Measurements from ENCODE around the gene HES6. TPM values are rescaled to one million over a fixed set of nuclear protein-coding genes. Genes with fewer than 3 reads are reported as not detected.

Gene HES6
- total and polyA plus RNA-seq, 10 of the 15 experiments (the other 5 are each of a cell fraction or from before 2014, with no cell fraction given): 0.11 to 1.7 (median 0.83) TPM

DNA sequence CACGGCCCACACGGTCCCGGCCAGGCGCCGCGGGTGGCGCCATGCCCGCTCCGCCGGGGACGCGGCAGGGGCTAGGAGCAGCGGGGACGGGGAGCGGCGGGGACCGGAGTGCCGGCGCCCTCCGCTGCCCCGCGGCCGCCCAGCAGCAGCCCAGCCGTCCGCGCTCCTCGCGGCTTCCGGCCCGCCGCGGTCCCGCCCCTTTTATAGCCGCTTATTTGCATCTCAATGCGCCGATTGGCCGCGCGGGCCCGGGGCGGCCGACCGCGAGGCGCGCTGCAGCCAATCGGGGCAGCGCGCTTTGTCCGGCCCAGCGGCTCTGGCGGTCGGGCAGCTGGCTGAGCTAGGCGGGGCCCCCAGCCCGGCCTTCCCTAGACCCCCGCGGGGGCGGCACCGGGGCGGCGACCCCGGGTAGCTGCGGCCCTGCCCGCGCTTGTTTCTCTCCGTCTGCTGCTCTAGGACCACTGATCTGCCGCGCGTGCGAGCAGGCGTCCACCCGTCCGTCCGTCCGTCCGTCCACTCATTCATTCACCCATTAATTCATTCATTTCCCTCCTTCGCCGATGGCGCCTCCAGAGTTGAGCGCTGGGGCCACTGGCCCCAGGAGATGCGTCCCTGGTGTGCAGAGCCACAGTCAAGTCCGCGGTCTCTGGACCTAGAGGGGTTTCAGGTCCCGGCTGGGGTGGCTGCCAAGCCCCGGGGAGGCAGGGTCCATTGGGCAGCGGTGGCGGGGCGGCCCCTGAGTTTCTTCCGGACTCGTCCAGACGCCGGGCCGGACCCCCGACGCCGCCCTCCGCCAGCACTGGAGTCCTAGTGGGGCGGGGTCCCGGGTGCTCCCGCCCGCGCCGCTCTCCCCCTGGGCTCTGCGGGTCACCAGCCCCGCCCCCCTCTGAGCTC lies at the start of gene HES6 (continued):
- TF ChIP-seq GATAD2B (conservative IDR thresholded peaks at IDR 0.05; ENCODE audit: low read depth): peak; percentile 80
- TF ChIP-seq EED (IDR thresholded peaks at IDR 0.05; ENCODE audit: low read depth): no peak
- TF ChIP-seq SREBF1 (IDR thresholded peaks at IDR 0.05; ENCODE audit: low read length): no peak
- no peak for TF ChIP-seq HDAC2 (IDR thresholded peaks at IDR 0.05)
- no peak for TF ChIP-seq ASH2L (IDR thresholded peaks at IDR 0.05; ENCODE audit: borderline replicate concordance, low read depth)
- no peak for TF ChIP-seq RBBP5 (conservative IDR thresholded peaks at IDR 0.05)
- peak; percentile 38; the same call in 1 of the 2 replicates for TF ChIP-seq NR2F1 (conservative IDR thresholded peaks at IDR 0.05)
- TF ChIP-seq, protein P1, sequence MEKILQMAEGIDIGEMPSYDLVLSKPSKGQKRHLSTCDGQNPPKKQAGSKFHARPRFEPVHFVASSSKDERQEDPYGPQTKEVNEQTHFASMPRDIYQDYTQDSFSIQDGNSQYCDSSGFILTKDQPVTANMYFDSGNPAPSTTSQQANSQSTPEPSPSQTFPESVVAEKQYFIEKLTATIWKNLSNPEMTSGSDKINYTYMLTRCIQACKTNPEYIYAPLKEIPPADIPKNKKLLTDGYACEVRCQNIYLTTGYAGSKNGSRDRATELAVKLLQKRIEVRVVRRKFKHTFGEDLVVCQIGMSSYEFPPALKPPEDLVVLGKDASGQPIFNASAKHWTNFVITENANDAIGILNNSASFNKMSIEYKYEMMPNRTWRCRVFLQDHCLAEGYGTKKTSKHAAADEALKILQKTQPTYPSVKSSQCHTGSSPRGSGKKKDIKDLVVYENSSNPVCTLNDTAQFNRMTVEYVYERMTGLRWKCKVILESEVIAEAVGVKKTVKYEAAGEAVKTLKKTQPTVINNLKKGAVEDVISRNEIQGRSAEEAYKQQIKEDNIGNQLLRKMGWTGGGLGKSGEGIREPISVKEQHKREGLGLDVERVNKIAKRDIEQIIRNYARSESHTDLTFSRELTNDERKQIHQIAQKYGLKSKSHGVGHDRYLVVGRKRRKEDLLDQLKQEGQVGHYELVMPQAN (conservative IDR thresholded peaks at IDR 0.05): peak; percentile 59
- TF ChIP-seq, protein P2, sequence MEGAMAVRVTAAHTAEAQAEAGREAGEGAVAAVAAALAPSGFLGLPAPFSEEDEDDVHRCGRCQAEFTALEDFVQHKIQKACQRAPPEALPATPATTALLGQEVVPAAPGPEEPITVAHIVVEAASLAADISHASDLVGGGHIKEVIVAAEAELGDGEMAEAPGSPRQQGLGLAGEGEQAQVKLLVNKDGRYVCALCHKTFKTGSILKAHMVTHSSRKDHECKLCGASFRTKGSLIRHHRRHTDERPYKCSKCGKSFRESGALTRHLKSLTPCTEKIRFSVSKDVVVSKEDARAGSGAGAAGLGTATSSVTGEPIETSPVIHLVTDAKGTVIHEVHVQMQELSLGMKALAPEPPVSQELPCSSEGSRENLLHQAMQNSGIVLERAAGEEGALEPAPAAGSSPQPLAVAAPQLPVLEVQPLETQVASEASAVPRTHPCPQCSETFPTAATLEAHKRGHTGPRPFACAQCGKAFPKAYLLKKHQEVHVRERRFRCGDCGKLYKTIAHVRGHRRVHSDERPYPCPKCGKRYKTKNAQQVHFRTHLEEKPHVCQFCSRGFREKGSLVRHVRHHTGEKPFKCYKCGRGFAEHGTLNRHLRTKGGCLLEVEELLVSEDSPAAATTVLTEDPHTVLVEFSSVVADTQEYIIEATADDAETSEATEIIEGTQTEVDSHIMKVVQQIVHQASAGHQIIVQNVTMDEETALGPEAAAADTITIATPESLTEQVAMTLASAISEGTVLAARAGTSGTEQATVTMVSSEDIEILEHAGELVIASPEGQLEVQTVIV (IDR thresholded peaks at IDR 0.05; ENCODE audit: borderline replicate concordance, partially characterized antibody): no peak
- TF ChIP-seq, protein P3, sequence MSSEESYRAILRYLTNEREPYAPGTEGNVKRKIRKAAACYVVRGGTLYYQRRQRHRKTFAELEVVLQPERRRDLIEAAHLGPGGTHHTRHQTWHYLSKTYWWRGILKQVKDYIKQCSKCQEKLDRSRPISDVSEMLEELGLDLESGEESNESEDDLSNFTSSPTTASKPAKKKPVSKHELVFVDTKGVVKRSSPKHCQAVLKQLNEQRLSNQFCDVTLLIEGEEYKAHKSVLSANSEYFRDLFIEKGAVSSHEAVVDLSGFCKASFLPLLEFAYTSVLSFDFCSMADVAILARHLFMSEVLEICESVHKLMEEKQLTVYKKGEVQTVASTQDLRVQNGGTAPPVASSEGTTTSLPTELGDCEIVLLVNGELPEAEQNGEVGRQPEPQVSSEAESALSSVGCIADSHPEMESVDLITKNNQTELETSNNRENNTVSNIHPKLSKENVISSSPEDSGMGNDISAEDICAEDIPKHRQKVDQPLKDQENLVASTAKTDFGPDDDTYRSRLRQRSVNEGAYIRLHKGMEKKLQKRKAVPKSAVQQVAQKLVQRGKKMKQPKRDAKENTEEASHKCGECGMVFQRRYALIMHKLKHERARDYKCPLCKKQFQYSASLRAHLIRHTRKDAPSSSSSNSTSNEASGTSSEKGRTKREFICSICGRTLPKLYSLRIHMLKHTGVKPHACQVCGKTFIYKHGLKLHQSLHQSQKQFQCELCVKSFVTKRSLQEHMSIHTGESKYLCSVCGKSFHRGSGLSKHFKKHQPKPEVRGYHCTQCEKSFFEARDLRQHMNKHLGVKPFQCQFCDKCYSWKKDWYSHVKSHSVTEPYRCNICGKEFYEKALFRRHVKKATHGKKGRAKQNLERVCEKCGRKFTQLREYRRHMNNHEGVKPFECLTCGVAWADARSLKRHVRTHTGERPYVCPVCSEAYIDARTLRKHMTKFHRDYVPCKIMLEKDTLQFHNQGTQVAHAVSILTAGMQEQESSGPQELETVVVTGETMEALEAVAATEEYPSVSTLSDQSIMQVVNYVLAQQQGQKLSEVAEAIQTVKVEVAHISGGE (CRISPR knock-in tag; IDR thresholded peaks at IDR 0.05): no peak
- TF ChIP-seq TCF7 (IDR thresholded peaks at IDR 0.05; ENCODE audit: borderline replicate concordance): no peak
- TF ChIP-seq, protein P4, sequence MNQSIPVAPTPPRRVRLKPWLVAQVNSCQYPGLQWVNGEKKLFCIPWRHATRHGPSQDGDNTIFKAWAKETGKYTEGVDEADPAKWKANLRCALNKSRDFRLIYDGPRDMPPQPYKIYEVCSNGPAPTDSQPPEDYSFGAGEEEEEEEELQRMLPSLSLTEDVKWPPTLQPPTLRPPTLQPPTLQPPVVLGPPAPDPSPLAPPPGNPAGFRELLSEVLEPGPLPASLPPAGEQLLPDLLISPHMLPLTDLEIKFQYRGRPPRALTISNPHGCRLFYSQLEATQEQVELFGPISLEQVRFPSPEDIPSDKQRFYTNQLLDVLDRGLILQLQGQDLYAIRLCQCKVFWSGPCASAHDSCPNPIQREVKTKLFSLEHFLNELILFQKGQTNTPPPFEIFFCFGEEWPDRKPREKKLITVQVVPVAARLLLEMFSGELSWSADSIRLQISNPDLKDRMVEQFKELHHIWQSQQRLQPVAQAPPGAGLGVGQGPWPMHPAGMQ (IDR thresholded peaks at IDR 0.05; ENCODE audit: borderline replicate concordance): no peak
- TF ChIP-seq BRCA1 (IDR thresholded peaks at IDR 0.05; ENCODE audit: low read depth, low read length): no peak
- peak in 1 of 2 experiments; percentile 41; a peak in 2 of 4 replicates for TF ChIP-seq BHLHE40 (IDR thresholded peaks at IDR 0.05; ENCODE audit: borderline replicate concordance in 1 of 2, low read depth in 2 of 2, low read length in 1 of 2)
- 0 out of 2 replicates have a peak, but pooled peaks have one; percentile 37 for TF ChIP-seq SMARCA5 (IDR thresholded peaks at IDR 0.05)
- no peak for TF ChIP-seq SREBF2 (IDR thresholded peaks at IDR 0.05; ENCODE audit: low read length)
- TF ChIP-seq TBL1XR1 (IDR thresholded peaks at IDR 0.05; ENCODE audit: low read depth, low read length): no peak

All from GM12878 (cell line).